Thyroid gland (tissue), 4 donors: ENCODE data around the gene HSD17B14.
"Not testable (repeated sequence)": the region's sequence is repeated elsewhere in the genome, so short reads cannot be mapped to it uniquely, and the experiment has no call there.

Experiments used
- POLR2A ChIP-seq, 2 donors: fragments of 450-650 bp; IDR thresholded peaks; one replicate each; pipeline ENCODE4 v1.6.1; 2017; ENCODE audit warnings: antibody characterized with exemption in 2 of 2, mild to moderate bottlenecking in 2 of 2, moderate library complexity in 1 of 2
- TF ChIP-seq, protein P1 (sequence below), 6 experiments: fragments of 200-600 bp in 3 of 6; fragments of 450-650 bp in 3 of 6; sonication (generic) in 3 of 6; IDR thresholded peaks; one replicate each; pipeline ENCODE4 v1.5.1; 2016 to 2019; ENCODE audit warnings: antibody characterized with exemption in 6 of 6, mild to moderate bottlenecking in 2 of 6, inconsistent platforms in 1 of 6, moderate library complexity in 1 of 6

DNA sequence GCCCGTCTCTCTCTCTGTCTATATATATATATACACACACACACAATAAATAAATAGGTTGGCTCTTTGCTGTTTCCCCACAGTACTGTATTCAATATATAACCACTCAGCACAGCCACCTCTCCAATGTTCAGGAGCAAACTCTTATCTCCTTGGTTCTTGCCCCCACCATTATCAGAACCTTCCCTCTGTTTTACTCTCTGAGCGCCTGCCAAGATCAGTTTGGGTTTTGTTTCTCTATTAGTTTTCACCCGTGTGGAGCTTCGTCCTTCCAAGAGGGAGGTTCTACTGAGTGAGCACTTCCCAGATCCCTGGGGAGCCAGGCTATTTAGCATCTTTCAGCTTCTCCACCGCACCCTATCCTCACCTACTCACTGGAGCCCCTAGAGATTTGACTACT lies 70.5 kb downstream of the HSD17B14 start:
- TF ChIP-seq, protein P1, sequence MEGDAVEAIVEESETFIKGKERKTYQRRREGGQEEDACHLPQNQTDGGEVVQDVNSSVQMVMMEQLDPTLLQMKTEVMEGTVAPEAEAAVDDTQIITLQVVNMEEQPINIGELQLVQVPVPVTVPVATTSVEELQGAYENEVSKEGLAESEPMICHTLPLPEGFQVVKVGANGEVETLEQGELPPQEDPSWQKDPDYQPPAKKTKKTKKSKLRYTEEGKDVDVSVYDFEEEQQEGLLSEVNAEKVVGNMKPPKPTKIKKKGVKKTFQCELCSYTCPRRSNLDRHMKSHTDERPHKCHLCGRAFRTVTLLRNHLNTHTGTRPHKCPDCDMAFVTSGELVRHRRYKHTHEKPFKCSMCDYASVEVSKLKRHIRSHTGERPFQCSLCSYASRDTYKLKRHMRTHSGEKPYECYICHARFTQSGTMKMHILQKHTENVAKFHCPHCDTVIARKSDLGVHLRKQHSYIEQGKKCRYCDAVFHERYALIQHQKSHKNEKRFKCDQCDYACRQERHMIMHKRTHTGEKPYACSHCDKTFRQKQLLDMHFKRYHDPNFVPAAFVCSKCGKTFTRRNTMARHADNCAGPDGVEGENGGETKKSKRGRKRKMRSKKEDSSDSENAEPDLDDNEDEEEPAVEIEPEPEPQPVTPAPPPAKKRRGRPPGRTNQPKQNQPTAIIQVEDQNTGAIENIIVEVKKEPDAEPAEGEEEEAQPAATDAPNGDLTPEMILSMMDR (IDR thresholded peaks at IDR 0.05), result not testable (repeated sequence)
- TF ChIP-seq POLR2A (IDR thresholded peaks at IDR 0.05), result not testable (repeated sequence)
